Measurements from ENCODE around the gene BORCS5. TPM values are rescaled to one million over a fixed set of nuclear protein-coding genes. Genes with fewer than 3 reads are reported as not detected.

Gene BORCS5
- total RNA-seq, 2 experiments from 2014 or later = 10.4 to 22.9 TPM

DNA sequence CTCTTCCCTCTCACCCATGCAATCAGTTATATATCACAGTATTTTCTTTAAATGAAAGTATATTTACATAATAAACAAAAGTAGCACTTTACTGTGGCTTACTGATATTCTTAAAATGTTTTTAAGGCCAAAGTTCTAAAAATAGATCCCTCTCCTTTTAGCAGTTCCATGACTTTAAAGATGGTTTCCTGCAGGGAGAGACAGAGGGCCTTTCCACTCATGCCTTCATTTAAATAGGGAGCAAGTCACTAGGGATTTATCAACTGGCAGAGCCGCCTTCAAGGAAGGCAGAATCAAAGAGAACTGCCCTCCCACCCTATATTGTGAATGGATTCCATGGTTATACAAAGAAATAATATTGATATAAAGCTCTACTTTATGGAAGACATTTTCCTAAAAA lies 150.2 kb downstream of the BORCS5 start:
- H3K79me2 ChIP-seq (ENCODE audit: insufficient read depth, low read depth, low read length) = no peaks in the 10 kb centered on the region
- no peaks in the 10 kb centered on the region for H3K9me2 ChIP-seq (ENCODE audit: insufficient read depth, low read length)
- no TSS peak for BruUV-seq (replicated peaks)
- no peaks in the 10 kb centered on the region; the same call in none of the 2 replicates for H4K20me1 ChIP-seq (ENCODE audit: insufficient read depth, low read length)
- ChIA-PET CTCF (ENCODE audit: unreplicated experiment) (no interaction called here), POLR2A (interaction anchor here (0.6 kb wide), 1 partner anchor 1546 kb away, joined by 3 read pairs; no protein-coding TSS in a partner anchor)
- H3K9me3 ChIP-seq (ENCODE audit: low read length) = no peaks in the 10 kb centered on the region
- H3K4me1 ChIP-seq (ENCODE audit: insufficient read depth, low read length, poor library complexity, severe bottlenecking) = peaks cover 11% of the 10 kb centered on the region
- no peak for TF ChIP-seq EZH2phosphoT487 (IDR thresholded peaks at IDR 0.05; ENCODE audit: borderline replicate concordance, low read depth, low read length)
- TF ChIP-seq, protein P1, sequence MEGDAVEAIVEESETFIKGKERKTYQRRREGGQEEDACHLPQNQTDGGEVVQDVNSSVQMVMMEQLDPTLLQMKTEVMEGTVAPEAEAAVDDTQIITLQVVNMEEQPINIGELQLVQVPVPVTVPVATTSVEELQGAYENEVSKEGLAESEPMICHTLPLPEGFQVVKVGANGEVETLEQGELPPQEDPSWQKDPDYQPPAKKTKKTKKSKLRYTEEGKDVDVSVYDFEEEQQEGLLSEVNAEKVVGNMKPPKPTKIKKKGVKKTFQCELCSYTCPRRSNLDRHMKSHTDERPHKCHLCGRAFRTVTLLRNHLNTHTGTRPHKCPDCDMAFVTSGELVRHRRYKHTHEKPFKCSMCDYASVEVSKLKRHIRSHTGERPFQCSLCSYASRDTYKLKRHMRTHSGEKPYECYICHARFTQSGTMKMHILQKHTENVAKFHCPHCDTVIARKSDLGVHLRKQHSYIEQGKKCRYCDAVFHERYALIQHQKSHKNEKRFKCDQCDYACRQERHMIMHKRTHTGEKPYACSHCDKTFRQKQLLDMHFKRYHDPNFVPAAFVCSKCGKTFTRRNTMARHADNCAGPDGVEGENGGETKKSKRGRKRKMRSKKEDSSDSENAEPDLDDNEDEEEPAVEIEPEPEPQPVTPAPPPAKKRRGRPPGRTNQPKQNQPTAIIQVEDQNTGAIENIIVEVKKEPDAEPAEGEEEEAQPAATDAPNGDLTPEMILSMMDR (conservative IDR thresholded peaks at IDR 0.05; ENCODE audit: low read length) = no peak
- no peaks in the 10 kb centered on the region for H3K36me3 ChIP-seq (ENCODE audit: insufficient read depth, low read length)
- intact Hi-C loops (cut with micrococcal nuclease; ENCODE audit: unreplicated experiment) = no loop called here
- H3K4me3 ChIP-seq (ENCODE audit: low read depth, low read length, poor library complexity, severe bottlenecking) = no peak overlapping the region
- no peak for DNase-seq (ENCODE audit: low spot score)
- no peak overlapping the region for H2AFZ ChIP-seq (ENCODE audit: low read length)
- no peak overlapping the region for H3K27ac ChIP-seq (ENCODE audit: low read depth, low read length, poor library complexity, severe bottlenecking)
- no peak overlapping the region for H3K4me2 ChIP-seq (ENCODE audit: low read length)

DNA sequence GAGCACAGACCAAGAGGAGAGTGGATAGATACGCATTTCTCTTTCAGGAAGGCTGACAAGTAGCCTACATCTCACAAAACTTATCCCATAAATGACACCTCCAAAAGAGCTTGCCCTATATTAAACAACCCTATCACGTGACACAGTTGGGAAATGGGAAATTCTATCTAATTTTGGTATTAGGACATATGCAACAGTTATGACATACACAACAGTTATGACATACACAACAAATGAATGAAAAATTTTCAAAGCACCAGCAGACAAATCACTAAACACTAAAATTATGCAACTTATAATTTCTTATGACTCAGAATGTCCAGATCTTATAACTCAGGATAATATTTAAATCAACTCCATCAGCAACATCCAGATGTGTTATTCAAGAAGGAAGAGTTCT lies 151.7 kb downstream of the BORCS5 start:
- ChIA-PET POLR2A (no interaction called here), CTCF (ENCODE audit: unreplicated experiment) (no interaction called here)
- Histone ChIP-seq H4K20me1 (ENCODE audit: insufficient read depth, low read length) (no peaks in the 10 kb centered on the region; the same call in none of the 2 replicates), H3K4me3 (ENCODE audit: low read depth, low read length, poor library complexity, severe bottlenecking) (no peak overlapping the region), H3K27ac (ENCODE audit: low read depth, low read length, poor library complexity, severe bottlenecking) (no peak overlapping the region), H3K36me3 (ENCODE audit: insufficient read depth, low read length) (no peaks in the 10 kb centered on the region), H3K9me3 (ENCODE audit: low read length) (no peaks in the 10 kb centered on the region), H3K4me2 (ENCODE audit: low read length) (no peak overlapping the region), H3K4me1 (ENCODE audit: insufficient read depth, low read length, poor library complexity, severe bottlenecking) (peaks cover 11% of the 10 kb centered on the region), H3K79me2 (ENCODE audit: insufficient read depth, low read depth, low read length) (no peaks in the 10 kb centered on the region), H2AFZ (ENCODE audit: low read length) (no peak overlapping the region), H3K9me2 (ENCODE audit: insufficient read depth, low read length) (no peaks in the 10 kb centered on the region)
- TF ChIP-seq EZH2phosphoT487 (IDR thresholded peaks at IDR 0.05; ENCODE audit: borderline replicate concordance, low read depth, low read length) = no peak
- TF ChIP-seq, protein P1 (conservative IDR thresholded peaks at IDR 0.05; ENCODE audit: low read length) = no peak
- DNase-seq (ENCODE audit: low spot score) = no peak
- no TSS peak for BruUV-seq (replicated peaks)
- intact Hi-C loops (cut with micrococcal nuclease; ENCODE audit: unreplicated experiment) = no loop called here

DNA sequence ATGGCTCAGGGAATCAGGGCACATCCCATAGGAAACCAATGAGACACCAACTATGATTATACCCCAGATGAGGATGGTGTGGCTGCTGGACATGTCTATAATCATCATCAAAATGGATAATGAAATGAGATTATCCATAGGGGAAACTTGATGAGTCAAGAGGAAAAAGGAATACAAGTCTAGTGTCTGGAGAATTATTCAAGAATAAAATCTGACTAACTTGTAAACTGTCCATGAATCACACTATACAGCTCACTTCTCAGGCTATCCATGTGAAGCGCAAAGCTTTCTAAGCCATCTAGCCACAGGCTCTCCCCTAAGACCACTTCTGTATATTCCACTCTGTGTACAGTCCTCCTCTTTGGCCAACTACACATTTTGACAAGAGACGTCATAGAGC lies 153.3 kb downstream of the BORCS5 start:
- intact Hi-C loops (cut with micrococcal nuclease; ENCODE audit: unreplicated experiment) = no loop called here
- CTCF ChIA-PET (ENCODE audit: unreplicated experiment) = no interaction called here
- no peak for TF ChIP-seq EZH2phosphoT487 (IDR thresholded peaks at IDR 0.05; ENCODE audit: borderline replicate concordance, low read depth, low read length)
- TF ChIP-seq, protein P1 (conservative IDR thresholded peaks at IDR 0.05; ENCODE audit: low read length) = no peak
- Histone ChIP-seq H3K9me3 (ENCODE audit: low read length) (no peaks in the 10 kb centered on the region), H3K9me2 (ENCODE audit: insufficient read depth, low read length) (no peaks in the 10 kb centered on the region), H3K36me3 (ENCODE audit: insufficient read depth, low read length) (no peaks in the 10 kb centered on the region), H3K4me1 (ENCODE audit: insufficient read depth, low read length, poor library complexity, severe bottlenecking) (peaks cover 11% of the 10 kb centered on the region), H3K27ac (ENCODE audit: low read depth, low read length, poor library complexity, severe bottlenecking) (no peak overlapping the region), H3K4me3 (ENCODE audit: low read depth, low read length, poor library complexity, severe bottlenecking) (no peak overlapping the region), H3K4me2 (ENCODE audit: low read length) (no peak overlapping the region), H4K20me1 (ENCODE audit: insufficient read depth, low read length) (no peaks in the 10 kb centered on the region; the same call in none of the 2 replicates), H3K79me2 (ENCODE audit: insufficient read depth, low read depth, low read length) (no peaks in the 10 kb centered on the region), H2AFZ (ENCODE audit: low read length) (no peak overlapping the region)
- BruUV-seq (replicated peaks) = no TSS peak
- DNase-seq (ENCODE audit: low spot score) = no peak
- POLR2A ChIA-PET = interaction anchor here (0.6 kb wide), 1 partner anchor 11 kb away, joined by 3 read pairs; no protein-coding TSS in a partner anchor
